Measurements from ENCODE around the gene MTFMT.

The MTFMT gene

GRCh38 chr15:65027593-65027992, 1.8 kb downstream of the MTFMT start:
- TF ChIP-seq GABPA (IDR thresholded peaks at IDR 0.05; ENCODE audit: low read depth) (no peak), SPI1 (IDR thresholded peaks at IDR 0.05; ENCODE audit: borderline replicate concordance, low read depth) (no peak; the same call in 1 of the 2 replicates), POLR2AphosphoS5 (IDR thresholded peaks at IDR 0.05; ENCODE audit: low read depth) (no peak)
- TF ChIP-seq, protein P1, sequence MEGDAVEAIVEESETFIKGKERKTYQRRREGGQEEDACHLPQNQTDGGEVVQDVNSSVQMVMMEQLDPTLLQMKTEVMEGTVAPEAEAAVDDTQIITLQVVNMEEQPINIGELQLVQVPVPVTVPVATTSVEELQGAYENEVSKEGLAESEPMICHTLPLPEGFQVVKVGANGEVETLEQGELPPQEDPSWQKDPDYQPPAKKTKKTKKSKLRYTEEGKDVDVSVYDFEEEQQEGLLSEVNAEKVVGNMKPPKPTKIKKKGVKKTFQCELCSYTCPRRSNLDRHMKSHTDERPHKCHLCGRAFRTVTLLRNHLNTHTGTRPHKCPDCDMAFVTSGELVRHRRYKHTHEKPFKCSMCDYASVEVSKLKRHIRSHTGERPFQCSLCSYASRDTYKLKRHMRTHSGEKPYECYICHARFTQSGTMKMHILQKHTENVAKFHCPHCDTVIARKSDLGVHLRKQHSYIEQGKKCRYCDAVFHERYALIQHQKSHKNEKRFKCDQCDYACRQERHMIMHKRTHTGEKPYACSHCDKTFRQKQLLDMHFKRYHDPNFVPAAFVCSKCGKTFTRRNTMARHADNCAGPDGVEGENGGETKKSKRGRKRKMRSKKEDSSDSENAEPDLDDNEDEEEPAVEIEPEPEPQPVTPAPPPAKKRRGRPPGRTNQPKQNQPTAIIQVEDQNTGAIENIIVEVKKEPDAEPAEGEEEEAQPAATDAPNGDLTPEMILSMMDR (IDR thresholded peaks at IDR 0.05; ENCODE audit: insufficient read depth, low read length), result no peak
- TF ChIP-seq, protein P2, sequence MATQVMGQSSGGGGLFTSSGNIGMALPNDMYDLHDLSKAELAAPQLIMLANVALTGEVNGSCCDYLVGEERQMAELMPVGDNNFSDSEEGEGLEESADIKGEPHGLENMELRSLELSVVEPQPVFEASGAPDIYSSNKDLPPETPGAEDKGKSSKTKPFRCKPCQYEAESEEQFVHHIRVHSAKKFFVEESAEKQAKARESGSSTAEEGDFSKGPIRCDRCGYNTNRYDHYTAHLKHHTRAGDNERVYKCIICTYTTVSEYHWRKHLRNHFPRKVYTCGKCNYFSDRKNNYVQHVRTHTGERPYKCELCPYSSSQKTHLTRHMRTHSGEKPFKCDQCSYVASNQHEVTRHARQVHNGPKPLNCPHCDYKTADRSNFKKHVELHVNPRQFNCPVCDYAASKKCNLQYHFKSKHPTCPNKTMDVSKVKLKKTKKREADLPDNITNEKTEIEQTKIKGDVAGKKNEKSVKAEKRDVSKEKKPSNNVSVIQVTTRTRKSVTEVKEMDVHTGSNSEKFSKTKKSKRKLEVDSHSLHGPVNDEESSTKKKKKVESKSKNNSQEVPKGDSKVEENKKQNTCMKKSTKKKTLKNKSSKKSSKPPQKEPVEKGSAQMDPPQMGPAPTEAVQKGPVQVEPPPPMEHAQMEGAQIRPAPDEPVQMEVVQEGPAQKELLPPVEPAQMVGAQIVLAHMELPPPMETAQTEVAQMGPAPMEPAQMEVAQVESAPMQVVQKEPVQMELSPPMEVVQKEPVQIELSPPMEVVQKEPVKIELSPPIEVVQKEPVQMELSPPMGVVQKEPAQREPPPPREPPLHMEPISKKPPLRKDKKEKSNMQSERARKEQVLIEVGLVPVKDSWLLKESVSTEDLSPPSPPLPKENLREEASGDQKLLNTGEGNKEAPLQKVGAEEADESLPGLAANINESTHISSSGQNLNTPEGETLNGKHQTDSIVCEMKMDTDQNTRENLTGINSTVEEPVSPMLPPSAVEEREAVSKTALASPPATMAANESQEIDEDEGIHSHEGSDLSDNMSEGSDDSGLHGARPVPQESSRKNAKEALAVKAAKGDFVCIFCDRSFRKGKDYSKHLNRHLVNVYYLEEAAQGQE (IDR thresholded peaks at IDR 0.05; ENCODE audit: insufficient replicate concordance, low read depth), result no peak
- H3K4me3 ChIP-seq (replicated peaks; ENCODE audit: insufficient read depth, low read length), result no peak overlapping the region
- no peaks in the 10 kb centered on the region for H3K27me3 ChIP-seq (ENCODE audit: insufficient read depth, poor library complexity, severe bottlenecking)
- H3K27ac ChIP-seq (replicated peaks), result no peak overlapping the region
- DNase-seq (ENCODE audit: low read depth in 1 of 2, low spot score in 1 of 2), result no peak

- no peak for DNase-seq (ENCODE audit: low read depth in 1 of 2, low spot score in 1 of 2)
- H3K27me3 ChIP-seq (ENCODE audit: insufficient read depth, poor library complexity, severe bottlenecking), result no peaks in the 10 kb centered on the region
- no peak overlapping the region for H3K27ac ChIP-seq (replicated peaks)
- TF ChIP-seq, protein P2 (IDR thresholded peaks at IDR 0.05; ENCODE audit: insufficient replicate concordance, low read depth), result no peak
- TF ChIP-seq, protein P1 (IDR thresholded peaks at IDR 0.05; ENCODE audit: insufficient read depth, low read length), result no peak
- TF ChIP-seq GABPA (IDR thresholded peaks at IDR 0.05; ENCODE audit: low read depth) (no peak), POLR2AphosphoS5 (IDR thresholded peaks at IDR 0.05; ENCODE audit: low read depth) (no peak), SPI1 (IDR thresholded peaks at IDR 0.05; ENCODE audit: borderline replicate concordance, low read depth) (no peak)
- H3K4me3 ChIP-seq (replicated peaks; ENCODE audit: insufficient read depth, low read length), result no peak overlapping the region
Observed at GRCh38 chr15:65026756-65027155, 2.7 kb downstream of the MTFMT start.

DNA sequence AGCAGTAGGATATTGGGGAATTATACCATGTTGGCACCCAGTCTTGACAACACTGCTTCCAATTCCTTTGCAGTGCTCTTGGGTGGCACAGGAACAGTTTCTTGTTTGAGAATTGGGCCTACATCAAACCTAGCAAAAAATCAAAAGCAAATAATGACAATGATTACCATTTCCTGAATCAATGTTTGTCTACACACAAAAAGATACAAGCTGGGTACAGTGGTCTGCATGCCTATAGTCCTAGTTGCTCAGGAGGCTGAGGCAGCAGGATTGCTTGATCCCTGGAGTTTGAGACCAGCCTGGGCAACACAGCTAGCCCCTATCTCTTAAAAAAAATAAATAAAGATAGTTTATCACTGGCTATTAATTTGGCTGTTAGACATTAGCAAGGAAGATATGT, 8.0 kb downstream of the MTFMT start:
- TF ChIP-seq POLR2AphosphoS5 (IDR thresholded peaks at IDR 0.05; ENCODE audit: low read depth) (no peak), SPI1 (IDR thresholded peaks at IDR 0.05; ENCODE audit: borderline replicate concordance, low read depth) (no peak), GABPA (IDR thresholded peaks at IDR 0.05; ENCODE audit: low read depth) (no peak)
- TF ChIP-seq, protein P1 (IDR thresholded peaks at IDR 0.05; ENCODE audit: insufficient read depth, low read length), result no peak
- TF ChIP-seq, protein P2 (IDR thresholded peaks at IDR 0.05; ENCODE audit: insufficient replicate concordance, low read depth), result no peak
- no peak overlapping the region for H3K27ac ChIP-seq (replicated peaks)
- no peaks in the 10 kb centered on the region for H3K27me3 ChIP-seq (ENCODE audit: insufficient read depth, poor library complexity, severe bottlenecking)
- H3K4me3 ChIP-seq (replicated peaks; ENCODE audit: insufficient read depth, low read length), result no peak overlapping the region
- no peak for DNase-seq (ENCODE audit: low read depth in 1 of 2, low spot score in 1 of 2)

Data from HL-60 (cell line).